ENCODE data around the gene FAM111B.

DNA sequence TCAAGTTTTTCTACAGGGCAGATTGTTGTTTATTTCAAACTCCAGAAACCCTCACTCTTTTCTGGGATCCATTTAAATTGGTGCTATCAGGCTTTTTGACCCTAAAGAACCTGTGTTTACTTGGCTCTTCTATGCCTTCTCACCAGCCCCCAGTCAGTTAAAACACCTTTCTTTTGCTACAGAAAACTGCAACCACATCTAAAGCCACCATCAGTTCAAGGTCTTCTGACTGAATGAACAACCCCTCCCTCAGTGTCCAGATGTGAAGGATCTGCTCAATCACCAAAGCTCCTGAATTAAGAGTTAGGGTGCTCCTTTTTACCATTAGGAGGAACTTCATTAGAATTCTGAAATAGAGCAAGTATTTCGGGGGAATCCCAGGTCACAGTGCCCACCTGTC lies 28.0 kb upstream of the FAM111B start:
- TF ChIP-seq, protein P1, sequence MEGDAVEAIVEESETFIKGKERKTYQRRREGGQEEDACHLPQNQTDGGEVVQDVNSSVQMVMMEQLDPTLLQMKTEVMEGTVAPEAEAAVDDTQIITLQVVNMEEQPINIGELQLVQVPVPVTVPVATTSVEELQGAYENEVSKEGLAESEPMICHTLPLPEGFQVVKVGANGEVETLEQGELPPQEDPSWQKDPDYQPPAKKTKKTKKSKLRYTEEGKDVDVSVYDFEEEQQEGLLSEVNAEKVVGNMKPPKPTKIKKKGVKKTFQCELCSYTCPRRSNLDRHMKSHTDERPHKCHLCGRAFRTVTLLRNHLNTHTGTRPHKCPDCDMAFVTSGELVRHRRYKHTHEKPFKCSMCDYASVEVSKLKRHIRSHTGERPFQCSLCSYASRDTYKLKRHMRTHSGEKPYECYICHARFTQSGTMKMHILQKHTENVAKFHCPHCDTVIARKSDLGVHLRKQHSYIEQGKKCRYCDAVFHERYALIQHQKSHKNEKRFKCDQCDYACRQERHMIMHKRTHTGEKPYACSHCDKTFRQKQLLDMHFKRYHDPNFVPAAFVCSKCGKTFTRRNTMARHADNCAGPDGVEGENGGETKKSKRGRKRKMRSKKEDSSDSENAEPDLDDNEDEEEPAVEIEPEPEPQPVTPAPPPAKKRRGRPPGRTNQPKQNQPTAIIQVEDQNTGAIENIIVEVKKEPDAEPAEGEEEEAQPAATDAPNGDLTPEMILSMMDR (IDR thresholded peaks at IDR 0.05) = no peak
- no peak for TF ChIP-seq POLR2A (IDR thresholded peaks at IDR 0.05)
